HG03558 (cell line): ENCODE results near the gene ADGRG3.
"Not testable (repeated sequence)": the region's sequence is repeated elsewhere in the genome, so short reads cannot be mapped to it uniquely, and the experiment has no call there.

Experiments used
- ATAC-seq: cut with Tn5 transposase; IDR thresholded peaks from one replicate; pipeline ENCODE4 v1.9.1; 2021; ENCODE audit warnings: moderate number of reproducible peaks; ENCODE audit not compliant: unreplicated experiment; ENCODE audit errors: extremely low read depth

ADGRG3 gene

DNA sequence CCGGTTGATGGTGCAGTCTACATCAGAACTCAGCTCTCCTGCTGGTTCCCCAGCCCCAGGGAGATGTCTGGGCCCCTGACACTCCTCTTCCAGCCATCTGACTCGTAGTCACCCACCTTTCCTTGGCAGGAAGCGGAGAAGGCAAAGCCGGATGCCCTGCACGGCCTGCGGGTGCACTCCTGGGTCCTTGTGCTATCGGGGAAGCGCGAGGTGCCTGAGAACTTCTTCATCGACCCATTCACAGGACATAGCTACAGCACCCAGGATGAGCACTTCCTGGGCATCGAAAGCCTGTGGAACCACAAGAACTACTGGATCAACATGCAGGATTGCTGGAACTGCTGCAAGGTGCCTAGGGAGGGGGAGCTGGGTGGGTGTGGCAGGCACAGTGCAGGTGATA is 39.2 kb downstream of the ADGRG3 start:
- ATAC-seq: no peak

DNA sequence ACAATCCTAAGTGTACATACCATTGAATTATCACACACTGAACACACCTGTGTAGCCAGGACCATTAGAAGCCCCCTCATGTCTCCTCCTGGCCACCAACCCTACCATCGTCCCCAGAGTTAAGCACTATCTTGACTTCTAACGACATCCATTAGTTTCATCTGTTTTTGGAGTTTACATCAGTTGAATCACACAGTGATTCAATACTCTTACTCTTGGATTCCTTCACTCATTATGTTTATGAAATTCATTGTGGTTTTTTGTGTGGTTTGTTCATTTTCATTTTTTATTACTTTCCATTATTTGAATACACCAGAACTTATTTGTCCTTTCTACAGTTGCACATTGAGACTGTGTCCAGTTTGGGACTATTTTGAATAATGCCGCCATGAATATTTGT is 40.1 kb downstream of the ADGRG3 start:
- ATAC-seq: no peak

DNA sequence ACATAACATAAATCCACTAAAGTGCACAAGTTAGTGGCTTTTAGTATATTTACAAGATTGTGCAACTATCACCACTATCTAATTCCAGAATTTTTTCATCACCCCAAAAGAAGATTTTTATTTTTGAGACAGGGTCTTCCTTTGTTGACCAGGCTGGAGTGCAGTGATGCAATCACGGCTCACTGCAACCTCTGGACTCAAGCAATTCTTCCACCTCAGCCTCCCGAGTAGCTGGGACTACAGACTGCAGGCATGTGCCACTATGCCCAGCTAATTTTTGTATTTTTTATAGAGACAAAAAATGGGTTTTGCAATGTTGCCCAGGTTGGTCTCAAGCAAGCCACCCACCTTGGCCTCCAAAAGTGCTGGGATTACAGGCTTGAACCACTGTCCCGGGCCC is 41.6 kb downstream of the ADGRG3 start:
- no peak for ATAC-seq

DNA sequence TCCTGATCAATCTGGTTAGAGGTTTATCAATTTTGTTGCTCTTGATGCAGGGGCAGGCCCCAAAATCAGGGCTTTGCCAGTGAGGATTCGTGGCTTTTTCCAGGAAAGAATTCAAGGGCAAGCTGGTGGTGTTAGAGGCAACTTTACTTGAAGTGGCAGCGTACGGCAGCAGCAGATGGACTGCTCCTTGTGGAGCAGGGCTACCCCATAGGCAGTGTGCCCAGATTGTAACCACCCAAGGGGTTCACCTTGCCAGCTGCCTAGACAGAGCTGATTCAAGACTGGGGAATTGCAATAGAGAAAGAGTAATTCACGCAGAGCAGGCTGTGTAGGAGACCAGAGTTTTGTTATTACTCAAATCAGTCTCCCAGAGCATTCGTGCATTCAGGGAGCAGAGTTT is 43.2 kb downstream of the ADGRG3 start:
- ATAC-seq: no peak

DNA sequence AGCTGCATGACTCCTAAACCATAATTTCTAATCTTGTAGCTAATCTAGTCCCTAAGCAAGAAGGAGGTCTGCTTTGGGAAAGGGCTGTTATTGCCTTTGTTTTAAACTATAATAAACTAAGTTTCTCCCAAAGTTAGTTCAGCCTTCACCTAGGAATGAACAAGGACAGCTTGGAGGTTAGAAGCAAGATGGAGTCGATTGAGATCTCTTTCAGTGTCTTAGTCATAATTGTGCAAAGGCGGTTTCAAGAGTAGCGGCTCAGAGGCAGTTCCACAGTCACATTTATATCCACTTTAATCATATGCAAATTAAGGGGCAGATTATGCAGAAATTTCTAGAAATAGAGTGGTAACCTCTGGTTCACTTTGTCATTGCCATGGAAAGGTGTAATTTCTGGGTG is 43.9 kb downstream of the ADGRG3 start:
- ATAC-seq: no peak

DNA sequence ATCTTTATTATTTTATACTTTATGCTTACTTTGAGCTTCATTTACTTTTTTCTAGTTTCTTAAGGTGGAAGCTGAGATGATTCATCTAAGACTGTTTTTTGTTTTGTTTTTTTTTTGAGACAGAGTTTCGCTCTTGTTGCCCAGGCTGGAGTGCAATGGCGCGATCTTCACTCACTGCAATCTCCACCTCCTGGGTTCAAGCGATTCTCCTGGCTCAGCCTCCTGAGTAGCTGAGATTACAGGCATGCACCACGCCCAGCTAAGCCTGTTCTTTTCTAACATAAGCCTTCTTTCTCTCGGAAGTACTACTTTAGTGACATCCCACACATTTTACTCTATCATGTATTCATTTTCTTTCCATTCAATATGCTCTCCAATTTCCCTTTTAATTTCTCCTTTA is 44.5 kb downstream of the ADGRG3 start:
- not testable (repeated sequence) for ATAC-seq

DNA sequence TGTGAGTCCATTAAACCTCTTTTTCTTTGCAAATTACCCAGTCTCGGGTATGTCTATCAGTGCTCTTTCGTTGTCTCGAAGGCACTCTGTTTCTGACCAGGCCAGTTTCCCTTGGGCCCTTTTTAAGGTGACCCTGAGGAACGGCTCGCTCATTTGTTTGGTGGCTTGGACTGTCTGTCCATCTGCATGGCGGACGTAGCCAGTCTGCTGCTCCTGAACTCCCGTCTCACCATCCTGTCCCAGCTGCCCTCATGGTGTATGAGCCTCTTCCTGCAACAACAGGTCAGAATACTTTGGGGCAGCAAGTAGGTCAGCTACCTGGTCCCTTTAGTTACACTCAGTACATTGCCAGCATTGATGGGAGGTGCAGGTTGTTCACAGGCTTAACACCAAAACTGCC is 45.5 kb downstream of the ADGRG3 start:
- ATAC-seq: no peak

DNA sequence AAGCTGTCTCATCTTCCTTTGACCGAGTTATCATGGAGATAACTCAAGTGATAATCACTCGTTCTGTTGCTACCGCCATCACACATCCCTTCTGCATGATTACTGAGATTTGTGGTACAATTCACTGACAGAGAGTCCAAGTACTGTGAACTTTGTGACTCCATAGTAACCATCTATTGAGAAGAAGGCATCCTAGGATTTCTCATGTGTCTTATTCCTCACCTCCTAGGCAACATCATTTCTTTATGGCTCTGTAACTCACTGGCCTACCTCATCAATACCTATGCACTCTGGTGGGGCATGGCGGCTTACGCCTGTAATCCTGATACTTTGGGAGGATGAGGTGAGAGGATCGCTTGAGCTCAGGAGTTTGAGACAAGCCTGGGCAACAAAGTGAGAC is 45.9 kb downstream of the ADGRG3 start:
- no peak for ATAC-seq

DNA sequence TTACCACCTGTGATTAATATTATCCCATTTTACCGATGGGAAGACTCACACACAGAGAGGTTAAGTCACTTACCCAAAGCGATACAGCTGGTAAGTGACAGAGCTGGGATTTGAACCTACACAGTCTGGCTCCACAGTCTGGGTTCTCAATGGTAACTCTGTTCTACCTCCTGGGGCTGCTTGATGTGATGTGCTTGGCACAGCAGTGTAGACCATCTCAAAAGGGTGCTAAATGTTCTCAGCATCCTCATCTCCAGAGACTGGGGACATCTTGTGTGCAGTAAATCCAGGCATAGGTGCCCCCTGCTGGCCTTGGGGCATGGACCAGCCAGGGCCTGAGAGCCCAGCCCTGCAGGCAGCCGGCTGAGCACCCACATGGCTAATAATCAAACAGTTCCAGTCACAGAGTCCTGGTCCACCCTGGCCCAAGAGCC is 52.1 kb downstream of the ADGRG3 start:
- no peak for ATAC-seq

DNA sequence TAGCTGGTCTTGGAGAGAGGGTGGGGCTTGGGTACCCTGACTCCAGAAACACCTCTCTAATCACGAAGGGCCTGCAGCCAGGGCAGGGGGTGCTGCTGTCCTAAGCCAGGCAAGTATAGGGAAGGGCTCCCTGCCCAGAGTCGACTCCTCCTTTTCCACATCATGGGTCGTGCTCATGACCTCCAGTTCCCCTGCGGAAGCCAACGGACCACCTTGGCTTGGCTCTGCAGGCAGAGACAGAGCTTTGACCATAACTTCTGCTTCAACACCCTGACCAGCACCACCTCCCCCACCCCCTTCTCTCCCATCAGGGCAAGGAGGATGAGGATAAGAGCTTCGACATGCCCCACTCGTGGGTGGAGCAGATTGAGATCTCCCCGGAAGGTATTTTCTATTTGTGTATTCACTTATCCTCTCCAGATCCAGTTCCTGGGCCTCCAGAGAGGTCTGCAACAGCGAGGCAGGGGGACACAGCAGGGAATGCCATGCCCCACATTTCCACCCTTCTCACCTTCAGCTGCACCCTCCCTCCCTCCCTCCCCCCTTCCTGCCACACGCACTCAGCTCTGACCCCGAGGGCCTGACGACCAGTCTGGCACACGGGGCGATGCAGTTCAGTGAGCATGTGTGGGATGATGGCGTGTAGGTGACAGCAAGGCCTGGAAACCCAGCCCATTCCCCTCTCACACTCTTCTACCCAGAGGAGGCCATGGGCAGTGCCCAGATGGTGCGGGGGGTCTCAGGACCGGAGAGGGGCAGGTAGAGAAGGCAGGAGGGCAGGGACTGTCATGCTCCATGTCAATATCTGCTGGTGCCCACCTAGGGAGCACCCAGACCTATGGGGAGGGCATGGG is 53.5 kb downstream of the ADGRG3 start:
- no peak for ATAC-seq

DNA sequence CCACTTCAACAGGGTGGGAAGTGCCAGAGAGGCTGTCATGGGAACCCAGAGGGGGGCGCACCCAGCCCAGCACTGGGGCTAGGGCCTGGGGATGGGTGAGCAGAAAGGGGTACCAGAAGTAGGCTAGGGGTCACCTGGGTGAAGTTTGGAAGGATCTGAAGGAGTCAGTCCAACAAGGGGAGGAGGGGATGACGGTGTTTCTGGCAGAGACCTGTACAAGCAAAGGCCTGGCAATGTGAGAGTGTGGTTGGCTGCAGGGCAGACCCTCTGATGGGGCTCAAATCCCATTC is 54.0 kb downstream of the ADGRG3 start:
- no peak for ATAC-seq

DNA sequence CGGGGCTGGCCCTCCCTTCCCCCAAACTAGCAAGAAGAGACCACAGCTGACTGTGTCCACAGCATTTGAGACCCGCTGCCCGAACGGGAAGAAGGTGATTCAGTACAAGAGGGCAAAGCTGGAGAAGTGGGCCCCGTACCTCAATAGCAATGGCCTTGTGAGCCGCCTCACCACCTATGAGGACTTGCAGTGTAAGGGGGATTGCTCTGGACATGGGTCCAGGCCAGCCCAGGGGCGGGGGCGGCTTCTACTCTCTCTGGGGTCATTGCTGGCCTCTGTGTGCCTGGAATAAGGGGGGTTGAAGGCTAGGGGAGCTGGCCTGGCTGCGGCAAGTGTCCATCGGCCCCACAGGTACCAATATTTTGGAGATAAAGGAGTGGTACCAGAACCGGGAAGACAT is 54.5 kb downstream of the ADGRG3 start:
- no peak for ATAC-seq

DNA sequence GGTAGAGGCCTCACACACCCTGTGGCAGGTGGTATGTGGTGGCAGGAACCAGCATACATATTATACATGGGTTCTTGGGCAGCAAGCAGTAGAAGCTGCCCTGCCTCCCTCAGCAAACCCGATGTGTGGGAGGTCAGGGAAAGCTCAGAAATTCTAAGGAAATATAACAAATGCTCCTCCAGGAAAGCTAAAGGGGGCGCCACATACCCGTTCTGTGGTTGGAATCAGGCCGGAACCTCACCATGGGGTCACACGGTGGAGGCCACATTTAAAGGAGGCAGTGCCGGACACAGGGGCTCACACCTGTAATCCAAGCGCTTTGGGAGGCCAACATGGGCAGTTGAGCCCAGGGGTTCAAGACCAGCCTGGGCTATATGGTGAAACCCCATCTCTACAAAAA is 55.1 kb downstream of the ADGRG3 start:
- ATAC-seq: no peak

DNA sequence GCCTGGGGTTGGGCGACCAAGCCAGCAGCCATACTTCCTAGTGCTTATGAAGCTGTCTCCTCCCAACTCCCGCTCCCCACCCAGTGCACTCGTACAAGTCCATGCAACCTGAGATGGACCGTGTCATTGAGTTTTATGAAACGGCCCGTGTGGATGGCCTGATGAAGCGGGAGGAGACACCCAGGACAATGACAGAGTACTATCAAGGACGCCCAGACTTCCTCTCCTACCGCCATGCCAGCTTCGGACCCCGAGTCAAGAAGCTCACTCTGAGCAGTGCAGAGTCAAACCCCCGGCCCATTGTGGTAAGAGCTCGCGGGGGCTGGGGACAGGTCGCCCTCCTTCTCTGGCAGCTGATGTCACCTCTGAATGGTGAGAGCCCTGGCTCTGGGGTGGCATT is 56.4 kb downstream of the ADGRG3 start:
- no peak for ATAC-seq

DNA sequence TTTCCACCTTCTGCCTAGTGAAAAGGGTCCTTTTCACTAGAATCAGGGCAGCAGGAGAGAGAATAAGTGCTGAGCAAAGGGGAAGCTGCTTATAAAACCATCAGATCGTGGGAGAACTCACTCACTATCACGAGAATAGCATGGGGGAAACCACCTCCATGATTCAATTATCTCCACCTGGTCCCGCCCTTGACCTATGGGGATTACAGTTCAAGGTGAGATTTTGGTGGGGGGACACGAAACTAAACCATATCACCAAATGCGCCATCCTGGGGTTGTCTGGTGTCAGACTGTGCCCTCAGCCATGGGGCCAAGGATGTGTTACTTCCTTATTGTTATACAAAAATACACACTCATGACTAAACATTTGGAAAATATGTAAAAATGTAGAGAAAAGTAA is 57.0 kb downstream of the ADGRG3 start:
- no peak for ATAC-seq

DNA sequence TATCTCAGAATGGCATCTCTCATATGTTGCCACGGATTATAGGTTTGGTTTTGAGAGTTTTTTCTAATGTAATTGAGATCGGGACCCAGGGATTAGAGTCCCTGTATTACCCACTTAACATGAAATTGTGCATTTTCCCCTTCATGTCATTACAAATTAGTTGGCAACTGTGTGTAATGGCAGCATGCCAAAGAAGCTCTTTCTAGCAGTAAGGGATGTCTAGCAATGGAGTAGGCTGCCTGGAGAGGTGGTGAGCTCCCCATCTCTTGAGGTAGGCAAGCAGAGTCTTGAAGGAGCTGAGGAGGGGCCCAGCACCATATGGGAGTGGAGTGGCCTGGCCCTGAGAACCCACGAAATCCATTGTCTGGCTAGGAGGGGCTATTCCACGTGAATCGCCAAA is 57.4 kb downstream of the ADGRG3 start:
- no peak for ATAC-seq

DNA sequence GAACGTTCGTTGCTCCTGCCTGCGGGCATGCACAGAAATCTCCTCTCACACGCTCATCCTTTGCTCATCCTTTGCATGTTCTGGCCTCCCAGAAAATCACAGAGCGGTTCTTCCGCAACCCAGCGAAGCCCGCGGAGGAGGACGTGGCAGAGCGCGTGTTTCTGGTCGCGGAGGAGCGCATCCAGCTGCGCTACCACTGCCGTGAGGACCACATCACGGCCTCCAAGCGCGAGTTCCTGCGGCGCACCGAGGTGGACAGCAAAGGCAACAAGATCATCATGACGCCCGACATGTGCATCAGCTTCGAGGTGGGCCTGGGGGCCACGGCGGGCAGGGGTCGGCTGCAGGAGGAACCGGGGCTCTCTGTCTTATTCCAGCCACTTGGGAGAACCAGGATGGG is 57.9 kb downstream of the ADGRG3 start:
- ATAC-seq: no peak

DNA sequence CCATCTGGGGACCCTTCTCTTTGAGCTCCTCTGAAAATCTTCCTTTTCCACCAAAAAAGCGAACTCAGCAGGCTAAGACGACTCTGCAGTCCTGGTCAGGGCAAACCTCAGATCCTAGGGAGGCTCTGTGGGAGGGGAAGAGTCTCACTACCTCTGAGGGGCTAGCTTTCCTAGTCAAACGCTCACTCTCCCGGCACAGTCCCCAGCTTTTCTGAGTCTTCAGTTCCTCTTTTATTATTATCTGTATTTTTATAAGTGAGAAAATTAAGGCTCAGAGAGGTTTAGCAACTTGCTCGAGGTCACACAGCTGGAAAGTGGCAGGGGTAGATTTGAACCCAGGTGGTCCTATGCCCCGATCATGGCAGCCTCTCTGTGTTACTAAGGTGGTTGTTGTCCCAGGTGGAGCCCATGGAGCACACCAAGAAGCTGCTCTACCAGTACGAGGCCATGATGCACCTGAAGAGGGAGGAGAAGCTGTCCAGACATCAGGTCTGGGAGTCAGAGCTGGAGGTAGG is 58.4 kb downstream of the ADGRG3 start:
- ATAC-seq: no peak

DNA sequence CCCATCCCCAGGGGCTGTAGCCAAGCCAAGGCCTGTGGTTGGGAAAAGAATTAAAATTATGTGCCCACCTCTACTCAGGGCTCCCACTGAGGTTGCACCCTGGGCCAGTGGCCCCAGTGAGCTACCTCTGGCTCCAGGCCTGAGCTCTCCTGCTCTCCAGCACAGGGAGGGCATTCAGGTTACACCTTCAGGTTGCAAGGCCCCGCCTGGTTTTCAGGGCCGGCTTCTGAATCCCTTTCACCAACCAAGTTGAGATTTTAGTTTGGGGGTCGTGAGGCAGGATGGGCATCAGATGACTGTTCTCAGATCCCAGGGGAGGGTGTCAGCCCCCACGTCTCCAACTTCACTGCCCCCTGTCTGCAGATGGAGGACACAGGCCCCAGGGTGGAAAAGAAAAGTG is 59.5 kb downstream of the ADGRG3 start:
- no peak for ATAC-seq

DNA sequence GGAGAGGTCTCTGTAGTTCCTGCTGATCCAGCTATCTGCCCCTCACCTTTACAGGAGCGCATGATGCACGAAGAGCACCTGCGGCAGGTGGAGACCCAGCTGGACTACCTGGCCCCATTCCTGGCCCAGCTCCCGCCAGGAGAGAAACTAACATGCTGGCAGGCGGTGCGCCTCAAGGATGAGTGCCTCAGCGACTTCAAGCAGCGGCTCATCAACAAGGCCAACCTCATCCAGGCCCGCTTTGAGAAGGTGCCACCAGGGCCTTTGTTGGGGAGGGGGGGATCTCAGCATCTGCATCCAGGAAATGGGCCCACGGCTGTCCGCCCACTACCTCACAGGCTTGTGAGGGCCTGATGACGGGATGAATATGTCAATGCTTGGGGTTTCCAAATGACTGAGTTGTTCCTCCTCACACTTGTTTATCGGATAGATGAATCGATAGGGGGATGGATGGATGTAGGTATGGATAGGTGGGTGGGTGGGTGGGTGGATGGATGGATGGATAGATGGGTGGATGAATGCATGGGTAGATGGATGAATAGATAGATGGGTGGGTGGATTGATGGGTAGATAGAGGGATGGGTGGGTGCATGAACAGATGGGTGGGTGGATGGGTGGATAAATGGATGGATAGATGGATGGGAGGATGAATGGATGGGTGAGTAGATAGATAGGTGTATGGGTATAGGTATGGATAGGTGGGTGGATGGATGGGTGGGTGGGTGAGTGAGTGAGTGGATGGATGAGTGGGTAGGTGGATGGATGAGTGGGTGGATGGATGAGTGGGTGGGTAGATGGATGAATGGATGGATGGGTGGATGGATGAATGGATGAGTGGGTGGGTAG is 60.5 kb downstream of the ADGRG3 start:
- no peak for ATAC-seq

DNA sequence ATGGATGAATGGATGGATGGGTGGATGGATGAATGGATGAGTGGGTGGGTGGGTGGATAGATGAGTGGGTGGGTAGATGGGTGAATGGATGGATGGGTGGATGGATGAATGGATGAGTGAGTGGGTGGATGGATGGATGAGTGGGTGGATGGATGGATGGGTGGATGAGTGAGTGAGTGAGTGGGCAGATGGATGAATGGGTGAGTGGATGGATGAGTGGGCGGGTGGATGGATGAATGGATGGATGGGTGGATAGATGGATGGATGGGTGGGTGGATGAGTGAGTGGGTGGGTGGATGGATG is 61.0 kb downstream of the ADGRG3 start:
- no peak for ATAC-seq

DNA sequence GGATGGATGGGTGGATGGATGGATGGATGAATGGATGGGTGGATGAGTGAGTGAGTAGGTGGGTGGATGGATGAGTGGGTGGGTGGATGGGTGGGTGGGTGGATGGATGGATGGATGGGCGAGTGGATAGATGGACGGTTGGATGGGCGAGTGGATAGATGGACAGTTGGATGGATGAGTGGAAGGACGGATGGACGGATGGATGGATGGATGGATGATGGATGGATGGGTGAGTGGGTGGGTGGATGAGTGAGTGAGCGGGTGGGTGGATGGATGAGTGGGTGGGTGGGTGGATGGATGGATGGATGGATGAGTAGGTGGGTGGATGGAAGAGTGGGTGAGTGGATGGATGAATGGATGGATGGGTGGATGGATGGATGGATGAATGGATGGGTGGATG is 61.7 kb downstream of the ADGRG3 start:
- not testable (repeated sequence) for ATAC-seq
